Hepatocyte (in vitro differentiated cells): Measurements from ENCODE around the gene OTOS. TPM values are rescaled to one million over a fixed set of nuclear protein-coding genes. Genes with fewer than 3 reads are reported as not detected.

Experiments
- DNase-seq: peaks from one replicate; pipeline ENCODE4 v3.0.0-alpha.2; 2016; ENCODE audit warnings: low spot score
- H2AFZ ChIP-seq: fragments of 200-600 bp; sonication (generic); 2 replicates; pipeline ENCODE4 v1.6.0; 2016; ENCODE audit warnings: antibody characterized with exemption, mild to moderate bottlenecking
- H3K27ac ChIP-seq: fragments of 200-600 bp; sonication (generic); 2 replicates; pipeline ENCODE4 v1.5.1; 2016; ENCODE audit warnings: mild to moderate bottlenecking
- H3K27me3 ChIP-seq: fragments of 200-600 bp; sonication (generic); 2 replicates; pipeline ENCODE4 v1.6.1; 2016
- H3K36me3 ChIP-seq: fragments of 200-600 bp; sonication (generic); replicated peaks from 2 replicates; pipeline ENCODE4 v1.5.1; 2016; ENCODE audit warnings: low read depth; ENCODE audit not compliant: insufficient read depth
- H3K4me1 ChIP-seq: fragments of 200-600 bp; sonication (generic); 2 replicates; pipeline ENCODE4 v1.5.1; 2016; ENCODE audit warnings: mild to moderate bottlenecking, moderate library complexity; ENCODE audit not compliant: insufficient read depth
- H3K4me2 ChIP-seq: fragments of 200-600 bp; sonication (generic); 2 replicates; pipeline ENCODE4 v1.6.0; 2016
- H3K4me3 ChIP-seq: fragments of 200-600 bp; sonication (generic); 2 replicates; pipeline ENCODE4 v1.5.1; 2016; ENCODE audit warnings: mild to moderate bottlenecking
- H3K79me2 ChIP-seq: fragments of 200-600 bp; sonication (generic); 2 replicates; pipeline ENCODE4 v1.6.0; 2017; ENCODE audit warnings: mild to moderate bottlenecking
- H3K9me2 ChIP-seq: fragments of 200-600 bp; sonication (generic); replicated peaks from 2 replicates; pipeline ENCODE4 v1.6.0; 2017; ENCODE audit warnings: mild to moderate bottlenecking; ENCODE audit not compliant: insufficient read depth
- H3K9me3 ChIP-seq: fragments of 200-600 bp; sonication (generic); 2 replicates; pipeline ENCODE4 v1.5.1; 2016; ENCODE audit warnings: low read depth, mild to moderate bottlenecking
- H4K20me1 ChIP-seq: fragments of 200-600 bp; sonication (generic); 2 replicates; pipeline ENCODE4 v1.6.0; 2016; ENCODE audit warnings: mild to moderate bottlenecking; ENCODE audit not compliant: insufficient read depth, poor library complexity, severe bottlenecking
- EZH2 ChIP-seq: fragments of 200-600 bp; sonication (generic); IDR thresholded peaks from 2 replicates; pipeline ENCODE4 v1.6.1; 2016; ENCODE audit warnings: antibody characterized with exemption, mild to moderate bottlenecking, borderline replicate concordance
- EZH2phosphoT487 ChIP-seq: fragments of 200-600 bp; sonication (generic); IDR thresholded peaks from one replicate; pipeline ENCODE4 v1.6.1; 2018; ENCODE audit warnings: antibody characterized with exemption, mild to moderate bottlenecking, low read depth, moderate library complexity; ENCODE audit not compliant: unreplicated experiment, severe bottlenecking
- WGBS: methylation state at CpG from one replicate; pipeline ENCODE4 v1.1.6; 2016; ENCODE audit warnings: low lambda C conversion rate; ENCODE audit errors: missing lambda C conversion rate; 5-methylcytosine and 5-hydroxymethylcytosine counted together
- polyA plus RNA-seq: library from polyadenylated mRNA; unstranded; fragments of >200 nt; fragmentation: Nextera tagmentation; extraction: Ambion mirVana; gene quantifications from 2 replicates; pipeline ENCODE4 v1.2.1, GENCODE V29; 2016
- total RNA-seq: library from RNA; depleted of rRNA; stranded (reverse); fragments of >200 nt; gene quantifications from 2 replicates; pipeline ENCODE4 v1.2.3, GENCODE V29; 2014
- TF ChIP-seq, protein P1 (sequence below): fragments of 200-600 bp; sonication (generic); IDR thresholded peaks from 2 replicates; pipeline ENCODE4 v1.5.1; 2016; ENCODE audit warnings: antibody characterized with exemption, mild to moderate bottlenecking; ENCODE audit not compliant: poor library complexity

Gene OTOS
- total and polyA plus RNA-seq, 2 experiments from 2014 or later: 0.50 TPM; not detected in 1

DNA sequence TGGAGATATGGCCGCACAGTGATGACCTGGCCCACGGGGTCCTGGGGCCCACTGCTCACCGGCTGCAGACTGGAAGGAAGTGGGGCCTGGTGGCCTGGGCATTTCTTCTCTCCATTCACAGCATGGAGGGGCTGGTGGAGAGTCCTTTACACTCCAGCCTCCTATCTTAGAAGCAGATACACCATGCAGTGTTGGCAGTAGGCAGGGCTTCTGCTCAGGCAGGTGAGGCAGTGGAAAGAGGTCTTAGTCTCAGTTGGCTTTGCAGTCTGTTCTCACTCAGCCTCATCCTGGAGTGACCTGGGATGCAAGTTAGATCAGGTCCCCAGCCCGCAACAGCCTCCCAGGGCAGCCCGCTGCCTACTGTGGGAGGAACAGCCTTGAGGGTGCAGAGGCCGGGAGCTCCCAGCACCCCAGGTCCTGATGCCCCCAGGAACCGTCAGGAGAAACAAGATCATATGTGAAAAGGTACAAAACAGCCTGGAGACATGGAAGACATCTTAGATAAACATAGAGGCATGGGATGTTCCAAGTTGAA lies 45.8 kb upstream of the OTOS start:
- Histone ChIP-seq H3K4me2 (no peak overlapping the region), H3K27me3 (no peaks in the 10 kb centered on the region), H3K79me2 (no peaks in the 10 kb centered on the region), H3K9me3 (no peaks in the 10 kb centered on the region), H3K27ac (no peak overlapping the region), H3K4me3 (no peak overlapping the region), H3K4me1 (no peaks in the 10 kb centered on the region), H4K20me1 (no peaks in the 10 kb centered on the region), H3K9me2 (no peaks in the 10 kb centered on the region), H2AFZ (no peak overlapping the region), H3K36me3 (no peaks in the 10 kb centered on the region)
- WGBS: 81% methylated on average over 7 of the region's 7 CpGs
- DNase-seq: no peak
- TF ChIP-seq EZH2 (no peak), EZH2phosphoT487 (no peak)
- TF ChIP-seq, protein P1, sequence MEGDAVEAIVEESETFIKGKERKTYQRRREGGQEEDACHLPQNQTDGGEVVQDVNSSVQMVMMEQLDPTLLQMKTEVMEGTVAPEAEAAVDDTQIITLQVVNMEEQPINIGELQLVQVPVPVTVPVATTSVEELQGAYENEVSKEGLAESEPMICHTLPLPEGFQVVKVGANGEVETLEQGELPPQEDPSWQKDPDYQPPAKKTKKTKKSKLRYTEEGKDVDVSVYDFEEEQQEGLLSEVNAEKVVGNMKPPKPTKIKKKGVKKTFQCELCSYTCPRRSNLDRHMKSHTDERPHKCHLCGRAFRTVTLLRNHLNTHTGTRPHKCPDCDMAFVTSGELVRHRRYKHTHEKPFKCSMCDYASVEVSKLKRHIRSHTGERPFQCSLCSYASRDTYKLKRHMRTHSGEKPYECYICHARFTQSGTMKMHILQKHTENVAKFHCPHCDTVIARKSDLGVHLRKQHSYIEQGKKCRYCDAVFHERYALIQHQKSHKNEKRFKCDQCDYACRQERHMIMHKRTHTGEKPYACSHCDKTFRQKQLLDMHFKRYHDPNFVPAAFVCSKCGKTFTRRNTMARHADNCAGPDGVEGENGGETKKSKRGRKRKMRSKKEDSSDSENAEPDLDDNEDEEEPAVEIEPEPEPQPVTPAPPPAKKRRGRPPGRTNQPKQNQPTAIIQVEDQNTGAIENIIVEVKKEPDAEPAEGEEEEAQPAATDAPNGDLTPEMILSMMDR: no peak

DNA sequence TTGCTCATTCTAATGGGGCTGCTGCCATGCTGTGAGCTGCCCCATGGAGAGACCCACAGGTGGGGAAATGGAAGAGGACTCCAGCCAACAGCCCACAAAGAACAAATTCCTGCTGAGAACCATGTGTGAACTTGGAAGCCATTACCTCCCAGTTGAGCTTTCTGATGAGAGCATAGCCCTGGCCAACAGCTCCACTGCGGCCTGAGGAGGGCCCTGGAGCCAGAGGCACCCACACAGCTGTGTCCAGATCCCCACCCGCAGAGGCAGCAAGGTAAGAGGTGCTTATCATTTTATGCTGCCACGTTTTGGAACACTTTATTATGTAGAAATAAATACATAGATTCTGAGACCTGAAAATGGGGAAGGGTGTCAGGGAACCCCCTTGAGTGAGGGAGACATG lies 44.2 kb upstream of the OTOS start:
- no peak for DNase-seq
- no peaks in the 10 kb centered on the region for H3K9me3 ChIP-seq
- H3K4me2 ChIP-seq: no peak overlapping the region
- no peaks in the 10 kb centered on the region for H3K27me3 ChIP-seq
- TF ChIP-seq EZH2 (no peak), EZH2phosphoT487 (no peak)
- WGBS: 69% methylated on average over 3 of the region's 3 CpGs
- H2AFZ ChIP-seq: no peak overlapping the region
- no peak overlapping the region for H3K4me3 ChIP-seq
- no peak overlapping the region for H3K27ac ChIP-seq
- H4K20me1 ChIP-seq: no peaks in the 10 kb centered on the region
- H3K36me3 ChIP-seq: no peaks in the 10 kb centered on the region
- H3K4me1 ChIP-seq: no peaks in the 10 kb centered on the region
- H3K79me2 ChIP-seq: no peaks in the 10 kb centered on the region
- H3K9me2 ChIP-seq: no peaks in the 10 kb centered on the region

DNA sequence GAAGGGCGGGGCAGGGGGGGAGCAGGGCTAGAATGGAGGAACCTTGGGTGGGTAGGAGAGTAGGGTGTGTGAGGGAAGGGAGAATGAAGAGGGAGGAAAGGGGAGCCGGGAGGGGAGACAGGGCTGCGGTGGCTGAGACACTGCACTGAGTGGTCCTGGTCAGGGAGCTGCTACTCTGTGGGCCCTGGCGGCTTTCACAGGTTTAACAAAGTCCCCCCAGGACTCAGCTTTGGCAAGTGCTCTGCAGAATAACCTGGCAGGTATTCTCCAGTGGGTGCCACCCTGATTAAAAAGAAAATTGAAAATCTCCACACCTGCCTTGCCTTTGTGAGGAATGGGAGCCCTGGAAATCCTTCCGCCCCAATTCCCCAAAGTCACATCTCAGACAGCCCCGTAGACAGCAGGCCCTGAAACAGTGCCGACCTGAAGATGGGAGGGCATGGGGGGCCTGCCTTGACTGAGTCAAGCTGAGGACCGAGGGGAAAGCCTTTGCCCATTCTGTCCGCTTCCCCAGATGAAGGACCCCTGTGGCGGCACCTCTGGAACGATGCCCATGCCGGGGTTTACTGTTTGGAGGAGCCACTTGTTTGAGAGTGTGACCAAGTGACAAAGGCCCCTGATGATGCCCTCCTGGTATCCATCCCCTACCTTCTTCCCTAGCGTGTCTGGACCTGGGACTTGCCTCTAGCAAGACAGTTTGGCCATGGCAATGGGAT lies 43.6 kb upstream of the OTOS start:
- Histone ChIP-seq H3K9me3 (no peaks in the 10 kb centered on the region), H3K36me3 (no peaks in the 10 kb centered on the region), H2AFZ (no peak overlapping the region), H4K20me1 (no peaks in the 10 kb centered on the region), H3K4me2 (no peak overlapping the region), H3K27ac (no peak overlapping the region), H3K27me3 (no peaks in the 10 kb centered on the region), H3K4me3 (no peak overlapping the region), H3K79me2 (no peaks in the 10 kb centered on the region), H3K4me1 (no peaks in the 10 kb centered on the region), H3K9me2 (no peaks in the 10 kb centered on the region)
- 89% methylated on average over 11 of the region's 13 CpGs for WGBS
- DNase-seq: no peak
- TF ChIP-seq, protein P1: no peak

DNA sequence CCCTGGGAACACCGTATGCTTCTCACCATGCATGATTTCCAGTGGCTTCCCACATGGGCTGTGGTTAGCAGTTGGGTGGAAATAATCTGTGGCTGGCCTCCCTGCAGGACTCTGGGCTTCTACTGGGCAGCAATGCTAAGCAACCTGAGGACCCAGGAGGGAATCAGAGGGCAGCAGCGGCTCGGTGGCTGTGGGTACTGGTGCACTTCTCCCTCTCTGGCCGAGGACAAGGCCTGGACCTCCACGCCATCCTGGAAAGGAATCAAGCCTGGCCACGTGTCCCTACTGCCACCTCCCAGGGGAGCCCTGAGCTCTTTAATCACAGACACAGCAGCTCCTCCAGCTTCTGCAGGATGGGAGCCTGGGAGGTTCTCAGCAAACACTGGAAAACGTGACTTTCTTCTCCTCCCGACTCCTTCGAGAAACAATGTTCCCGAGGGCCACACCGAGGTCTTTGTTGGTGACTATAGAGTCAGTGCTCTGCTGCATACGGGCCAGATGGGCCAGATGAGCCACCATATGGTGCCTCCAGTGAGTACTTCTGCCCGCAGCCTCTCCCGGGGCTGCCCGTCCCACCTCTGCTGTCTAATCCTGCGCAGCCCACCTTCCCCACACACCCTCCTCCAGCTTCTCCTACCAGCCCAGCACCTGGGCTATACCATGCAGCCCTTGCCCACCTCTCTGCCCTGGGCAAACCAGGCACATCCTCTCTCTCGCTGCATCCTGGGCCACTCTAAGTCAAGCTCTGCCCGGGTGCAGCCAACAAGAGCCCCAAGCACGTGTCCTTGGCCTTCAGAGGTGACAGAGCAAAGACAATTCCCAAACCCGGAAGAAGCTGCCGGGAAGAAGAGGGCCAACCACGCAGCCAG lies 42.8 kb upstream of the OTOS start:
- Histone ChIP-seq H3K4me3 (no peak overlapping the region), H3K9me3 (no peaks in the 10 kb centered on the region), H2AFZ (no peak overlapping the region), H3K36me3 (no peaks in the 10 kb centered on the region), H3K4me2 (no peak overlapping the region), H3K4me1 (no peaks in the 10 kb centered on the region), H3K27ac (no peak overlapping the region), H3K27me3 (no peaks in the 10 kb centered on the region), H3K79me2 (no peaks in the 10 kb centered on the region), H4K20me1 (no peaks in the 10 kb centered on the region), H3K9me2 (no peaks in the 10 kb centered on the region)
- TF ChIP-seq EZH2phosphoT487 (no peak), EZH2 (no peak)
- TF ChIP-seq, protein P1: no peak
- DNase-seq: no peak
- 92% methylated on average over 19 of the region's 22 CpGs for WGBS
